Gastrocnemius medialis (tissue), 4 donors: ENCODE data around the gene ITFG2.

Experiments
- CTCF ChIP-seq, 5 experiments: fragments of 450-650 bp in 3 of 5; fragments of 200-600 bp in 2 of 5; sonication (generic) in 2 of 5; IDR thresholded peaks in 4 of 5; conservative IDR thresholded peaks in 1 of 5; 1 replicate in 4 of 5; 2 replicates in 1 of 5; pipeline ENCODE4 v1.5.1; 2016 to 2019; ENCODE audit warnings: antibody characterized with exemption in 5 of 5, mild to moderate bottlenecking in 3 of 5, moderate library complexity in 3 of 5
- POLR2A ChIP-seq, 2 donors: fragments of 450-650 bp; IDR thresholded peaks; one replicate each; pipeline ENCODE4 v1.6.1; 2017; ENCODE audit warnings: antibody characterized with exemption in 2 of 2, mild to moderate bottlenecking in 2 of 2, moderate library complexity in 2 of 2

GRCh38 chr12:2845280-2845679 lies 32.8 kb downstream of the ITFG2 start:
- TF ChIP-seq CTCF (IDR thresholded peaks at IDR 0.05 in 4 of 5, conservative IDR thresholded peaks at IDR 0.05 in 1 of 5) (no peak), POLR2A (IDR thresholded peaks at IDR 0.05) (no peak)
